A673 (cell line): Measurements from ENCODE around the gene NTN1.
"Not testable (repeated sequence)": the region's sequence is repeated elsewhere in the genome, so short reads cannot be mapped to it uniquely, and the experiment has no call there.

Experiments
- EZH2 ChIP-seq: fragments of 200-600 bp; sonication (generic); IDR thresholded peaks from 2 replicates; pipeline ENCODE4 v1.6.1; 2017; ENCODE audit warnings: borderline replicate concordance, low read depth, mild to moderate bottlenecking, mixed read lengths, antibody characterized with exemption, low read length; ENCODE audit not compliant: poor library complexity, severe bottlenecking
- TF ChIP-seq, protein P1 (sequence below): fragments of 300-800, 200-600 bp; sonication (generic); conservative IDR thresholded peaks from 2 replicates; pipeline ENCODE4 v1.5.1; 2017; ENCODE audit warnings: low read depth, mild to moderate bottlenecking, antibody characterized with exemption, low read length, moderate library complexity, mixed read lengths

DNA sequence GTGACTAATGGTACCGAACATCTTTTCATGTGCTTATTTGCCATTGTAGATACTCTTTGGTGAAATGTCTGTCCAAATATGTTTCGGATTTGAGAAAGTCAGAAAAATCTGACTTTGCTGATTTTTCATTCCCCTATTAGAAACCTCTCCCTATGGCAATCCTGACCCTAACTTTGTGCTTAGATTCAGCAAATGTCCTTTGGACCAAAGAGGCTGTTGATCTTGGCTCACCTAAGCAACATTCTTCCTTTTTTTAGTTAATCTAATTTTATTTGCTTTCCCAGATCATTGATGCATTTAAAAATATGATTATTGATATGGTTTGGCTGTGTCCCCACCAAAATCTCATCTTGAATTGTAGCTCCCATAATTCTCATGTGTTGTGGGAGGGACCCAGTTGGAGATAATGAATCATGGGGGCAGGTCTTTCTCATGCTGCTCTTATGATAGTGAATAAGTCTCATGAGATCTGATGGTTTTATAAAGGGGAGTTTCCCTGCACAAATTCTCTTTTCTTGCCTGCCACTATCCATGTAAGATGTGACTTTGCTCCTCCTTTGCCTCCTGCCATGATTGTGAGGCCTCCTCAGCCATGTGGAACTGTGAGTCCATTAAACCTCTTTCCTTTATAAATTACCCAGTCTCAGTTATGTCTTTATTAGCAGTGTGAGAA is 32.9 kb upstream of the NTN1 start:
- TF ChIP-seq EZH2, result not testable (repeated sequence)
- TF ChIP-seq, protein P1, sequence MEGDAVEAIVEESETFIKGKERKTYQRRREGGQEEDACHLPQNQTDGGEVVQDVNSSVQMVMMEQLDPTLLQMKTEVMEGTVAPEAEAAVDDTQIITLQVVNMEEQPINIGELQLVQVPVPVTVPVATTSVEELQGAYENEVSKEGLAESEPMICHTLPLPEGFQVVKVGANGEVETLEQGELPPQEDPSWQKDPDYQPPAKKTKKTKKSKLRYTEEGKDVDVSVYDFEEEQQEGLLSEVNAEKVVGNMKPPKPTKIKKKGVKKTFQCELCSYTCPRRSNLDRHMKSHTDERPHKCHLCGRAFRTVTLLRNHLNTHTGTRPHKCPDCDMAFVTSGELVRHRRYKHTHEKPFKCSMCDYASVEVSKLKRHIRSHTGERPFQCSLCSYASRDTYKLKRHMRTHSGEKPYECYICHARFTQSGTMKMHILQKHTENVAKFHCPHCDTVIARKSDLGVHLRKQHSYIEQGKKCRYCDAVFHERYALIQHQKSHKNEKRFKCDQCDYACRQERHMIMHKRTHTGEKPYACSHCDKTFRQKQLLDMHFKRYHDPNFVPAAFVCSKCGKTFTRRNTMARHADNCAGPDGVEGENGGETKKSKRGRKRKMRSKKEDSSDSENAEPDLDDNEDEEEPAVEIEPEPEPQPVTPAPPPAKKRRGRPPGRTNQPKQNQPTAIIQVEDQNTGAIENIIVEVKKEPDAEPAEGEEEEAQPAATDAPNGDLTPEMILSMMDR, result not testable (repeated sequence)
